Parathyroid adenoma (tissue), 2 donors: ENCODE measurements around the gene TSPAN18.

Source experiments
- H2AFZ ChIP-seq: fragments of 300-600 bp; sonication (generic); one replicate; pipeline ENCODE4 v1.7.0; 2017; ENCODE audit warnings: antibody characterized with exemption, mild to moderate bottlenecking
- H3K27ac ChIP-seq: fragments of 300-600 bp; sonication (generic); one replicate; pipeline ENCODE4 v1.7.0; 2017
- H3K27me3 ChIP-seq: fragments of 300-600 bp; sonication (generic); one replicate; pipeline ENCODE4 v1.7.0; 2017; ENCODE audit warnings: low read length; ENCODE audit not compliant: control insufficient read depth, insufficient read depth
- H3K36me3 ChIP-seq: fragments of 300-600 bp; sonication (generic); one replicate; pipeline ENCODE4 v1.7.0; 2017; ENCODE audit warnings: low read length; ENCODE audit not compliant: control insufficient read depth, insufficient read depth
- H3K4me1 ChIP-seq: fragments of 300-600 bp; sonication (generic); one replicate; pipeline ENCODE4 v1.7.0; 2017; ENCODE audit warnings: control low read depth
- H3K4me2 ChIP-seq: fragments of 300-600 bp; sonication (generic); one replicate; pipeline ENCODE4 v1.7.0; 2017; ENCODE audit warnings: low read length
- H3K4me3 ChIP-seq: fragments of 300-600 bp; sonication (generic); one replicate; pipeline ENCODE4 v1.7.0; 2017; ENCODE audit warnings: low read depth, low read length
- H3K79me2 ChIP-seq: fragments of 300-600 bp; sonication (generic); one replicate; pipeline ENCODE4 v1.7.0; 2017; ENCODE audit warnings: control low read depth
- H3K9ac ChIP-seq: fragments of 300-600 bp; sonication (generic); one replicate; pipeline ENCODE4 v1.7.0; 2017; ENCODE audit warnings: mild to moderate bottlenecking
- H3K9me3 ChIP-seq: fragments of 300-600 bp; sonication (generic); one replicate; pipeline ENCODE4 v1.7.0; 2017; ENCODE audit warnings: low read length; ENCODE audit not compliant: control insufficient read depth
- TF ChIP-seq, protein P1 (sequence below): fragments of 300-600 bp; sonication (generic); IDR thresholded peaks from one replicate; pipeline ENCODE4 v1.7.0; 2017; ENCODE audit warnings: antibody characterized with exemption, mild to moderate bottlenecking
- donor health status: primary hyperparathyroidism.

TSPAN18 gene

DNA sequence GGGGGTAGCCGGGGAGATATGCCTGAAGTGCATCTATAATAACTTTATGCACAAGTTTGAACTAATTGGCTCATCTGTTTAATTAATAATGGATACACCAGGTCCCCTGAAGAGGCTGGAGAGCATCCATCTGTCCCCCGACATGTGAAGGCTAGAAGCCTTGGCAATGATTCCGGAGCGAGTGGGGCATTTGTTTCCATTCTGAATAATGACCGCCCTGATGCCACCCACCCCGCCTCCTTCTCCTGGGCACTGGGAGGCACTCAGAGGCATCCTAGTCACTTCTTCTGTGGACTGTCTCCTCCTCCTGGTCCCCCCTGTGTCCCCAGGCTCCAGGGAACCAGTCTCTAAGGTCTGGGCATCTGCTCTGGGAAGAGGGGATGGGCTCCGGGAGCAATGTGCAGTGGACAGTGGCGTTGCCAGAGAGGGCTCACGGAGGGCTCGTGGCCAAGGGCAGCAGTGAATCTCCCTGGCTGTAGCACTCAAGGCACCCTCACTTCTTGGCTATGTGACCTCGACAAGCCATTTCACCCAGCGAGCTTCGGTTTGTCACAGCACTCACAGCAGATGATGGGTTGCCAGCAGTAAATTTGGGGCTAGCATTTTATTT, 64.7 kb downstream of the TSPAN18 start:
- TF ChIP-seq, protein P1, sequence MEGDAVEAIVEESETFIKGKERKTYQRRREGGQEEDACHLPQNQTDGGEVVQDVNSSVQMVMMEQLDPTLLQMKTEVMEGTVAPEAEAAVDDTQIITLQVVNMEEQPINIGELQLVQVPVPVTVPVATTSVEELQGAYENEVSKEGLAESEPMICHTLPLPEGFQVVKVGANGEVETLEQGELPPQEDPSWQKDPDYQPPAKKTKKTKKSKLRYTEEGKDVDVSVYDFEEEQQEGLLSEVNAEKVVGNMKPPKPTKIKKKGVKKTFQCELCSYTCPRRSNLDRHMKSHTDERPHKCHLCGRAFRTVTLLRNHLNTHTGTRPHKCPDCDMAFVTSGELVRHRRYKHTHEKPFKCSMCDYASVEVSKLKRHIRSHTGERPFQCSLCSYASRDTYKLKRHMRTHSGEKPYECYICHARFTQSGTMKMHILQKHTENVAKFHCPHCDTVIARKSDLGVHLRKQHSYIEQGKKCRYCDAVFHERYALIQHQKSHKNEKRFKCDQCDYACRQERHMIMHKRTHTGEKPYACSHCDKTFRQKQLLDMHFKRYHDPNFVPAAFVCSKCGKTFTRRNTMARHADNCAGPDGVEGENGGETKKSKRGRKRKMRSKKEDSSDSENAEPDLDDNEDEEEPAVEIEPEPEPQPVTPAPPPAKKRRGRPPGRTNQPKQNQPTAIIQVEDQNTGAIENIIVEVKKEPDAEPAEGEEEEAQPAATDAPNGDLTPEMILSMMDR = no peak
- H3K27ac ChIP-seq = no peak overlapping the region
- no peak overlapping the region for H3K9ac ChIP-seq
- no peak overlapping the region for H2AFZ ChIP-seq
- H3K27me3 ChIP-seq = no peaks in the 10 kb centered on the region
- H3K79me2 ChIP-seq = no peaks in the 10 kb centered on the region
- H3K4me2 ChIP-seq = no peak overlapping the region
- H3K4me1 ChIP-seq = no peaks in the 10 kb centered on the region
- H3K36me3 ChIP-seq = no peaks in the 10 kb centered on the region
- no peak overlapping the region for H3K4me3 ChIP-seq
- H3K9me3 ChIP-seq = no peaks in the 10 kb centered on the region

DNA sequence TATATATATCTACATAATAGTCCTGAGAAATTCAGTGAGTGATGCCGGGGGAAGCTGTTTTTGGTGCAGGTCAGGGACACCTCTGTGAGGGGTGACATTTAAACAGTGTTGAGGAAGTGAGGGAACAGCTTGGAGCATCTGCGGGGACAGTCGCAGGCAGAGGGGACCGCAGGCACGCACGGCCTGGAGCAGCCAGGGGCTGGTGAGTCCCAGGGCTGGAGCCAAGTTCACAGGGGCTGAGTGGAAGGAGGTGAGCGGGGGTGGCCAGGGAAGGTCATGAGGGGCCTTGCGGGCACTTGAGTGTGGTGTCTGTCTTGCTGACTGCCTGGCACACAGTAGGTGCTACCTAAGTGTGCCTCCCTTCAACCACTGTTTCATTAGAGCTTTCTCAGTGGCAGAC, 65.4 kb downstream of the TSPAN18 start:
- no peaks in the 10 kb centered on the region for H3K27me3 ChIP-seq
- H3K79me2 ChIP-seq = no peaks in the 10 kb centered on the region
- no peak overlapping the region for H2AFZ ChIP-seq
- H3K4me3 ChIP-seq = no peak overlapping the region
- no peaks in the 10 kb centered on the region for H3K4me1 ChIP-seq
- TF ChIP-seq, protein P1 = no peak
- H3K9ac ChIP-seq = no peak overlapping the region
- H3K4me2 ChIP-seq = no peak overlapping the region
- no peaks in the 10 kb centered on the region for H3K36me3 ChIP-seq
- H3K27ac ChIP-seq = no peak overlapping the region
- no peaks in the 10 kb centered on the region for H3K9me3 ChIP-seq

DNA sequence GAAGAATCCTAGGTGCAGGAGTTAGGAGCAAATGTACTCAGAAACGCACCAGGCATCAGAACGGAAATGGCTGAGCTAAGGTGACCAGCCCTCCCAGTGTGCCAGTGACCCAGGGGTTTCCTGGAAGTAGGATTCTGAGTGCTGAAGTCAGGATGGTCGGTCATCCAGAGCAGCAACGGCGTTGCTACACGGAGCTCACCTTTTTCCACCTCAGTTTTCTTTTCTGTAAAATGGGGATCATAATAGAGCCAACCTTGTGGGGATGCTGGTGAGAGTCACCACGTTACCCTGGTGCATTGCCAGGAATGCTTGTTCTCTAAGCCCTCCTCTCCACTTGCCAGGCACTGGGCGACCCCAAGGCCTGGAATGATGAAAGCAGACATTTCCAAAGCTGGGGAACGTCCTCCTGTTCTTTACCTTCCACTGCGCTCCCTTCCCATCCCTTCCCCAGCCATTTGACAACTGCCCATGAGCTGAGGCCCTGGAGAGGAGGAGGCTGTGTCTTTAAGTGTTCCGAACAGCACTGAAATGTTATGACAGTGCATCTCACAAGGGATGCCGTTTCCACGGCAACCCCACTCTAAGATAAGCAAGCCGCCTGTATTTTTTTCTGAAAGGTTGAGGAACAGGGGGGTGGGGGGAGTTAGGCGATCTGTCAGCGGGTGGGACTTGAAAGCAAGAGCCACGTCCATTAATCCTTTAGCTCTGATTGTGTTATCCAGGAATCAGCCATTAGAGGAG, 66.8 kb downstream of the TSPAN18 start:
- Histone ChIP-seq H3K4me3 (no peak overlapping the region), H3K4me2 (no peak overlapping the region), H2AFZ (no peak overlapping the region), H3K27ac (no peak overlapping the region), H3K79me2 (no peaks in the 10 kb centered on the region), H3K4me1 (no peaks in the 10 kb centered on the region), H3K36me3 (no peaks in the 10 kb centered on the region), H3K9me3 (no peaks in the 10 kb centered on the region), H3K9ac (no peak overlapping the region), H3K27me3 (no peaks in the 10 kb centered on the region)
- TF ChIP-seq, protein P1 = no peak

DNA sequence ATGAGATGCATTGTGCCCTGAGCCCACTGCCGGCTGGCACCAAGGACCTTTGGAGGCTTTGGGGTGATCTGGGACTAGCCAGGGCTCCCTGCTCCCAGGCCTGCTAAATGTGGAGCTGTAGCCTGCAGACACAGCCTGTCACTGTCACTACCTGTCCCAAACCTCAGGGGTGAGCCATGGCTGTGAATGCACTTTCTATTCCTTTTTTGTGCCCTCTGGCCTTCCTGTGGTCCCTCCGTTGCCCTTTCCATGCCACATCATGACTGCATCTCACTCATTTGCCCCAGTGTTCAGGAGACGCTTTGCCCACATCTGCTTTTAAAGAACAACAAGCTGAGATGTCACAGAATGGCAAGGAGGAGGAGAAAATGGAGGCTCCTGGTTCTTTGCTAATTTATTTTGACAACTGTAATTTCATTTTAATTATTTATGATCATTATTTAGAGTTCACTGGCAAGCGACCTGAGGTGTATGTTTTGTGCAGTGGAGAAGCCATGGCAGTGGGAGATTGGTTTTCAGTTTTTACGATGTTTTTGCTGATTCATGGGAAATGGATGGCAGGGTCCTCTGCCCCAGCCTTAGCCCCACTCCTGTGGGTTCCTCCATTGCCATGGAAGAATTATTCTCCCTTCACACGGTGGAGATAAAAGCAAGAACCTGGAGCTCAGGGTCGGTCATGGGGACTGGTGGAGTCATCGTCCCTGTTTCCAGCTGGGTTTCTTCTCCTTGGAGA, 69.2 kb downstream of the TSPAN18 start:
- no peak overlapping the region for H3K4me3 ChIP-seq
- no peaks in the 10 kb centered on the region for H3K79me2 ChIP-seq
- no peaks in the 10 kb centered on the region for H3K27me3 ChIP-seq
- no peaks in the 10 kb centered on the region for H3K9me3 ChIP-seq
- no peaks in the 10 kb centered on the region for H3K4me1 ChIP-seq
- no peak overlapping the region for H3K27ac ChIP-seq
- no peak overlapping the region for H2AFZ ChIP-seq
- H3K36me3 ChIP-seq = no peaks in the 10 kb centered on the region
- H3K4me2 ChIP-seq = no peak overlapping the region
- TF ChIP-seq, protein P1 = no peak
- no peak overlapping the region for H3K9ac ChIP-seq
